ENCODE measurements around the gene NTSR1.

Gene NTSR1

GRCh38 chr20:62688083-62688482 lies 20.6 kb upstream of the NTSR1 start:
- no peak overlapping the region for H3K4me3 ChIP-seq (ENCODE audit: low read depth, low read length)
- TF ChIP-seq CTCF (IDR thresholded peaks at IDR 0.05; ENCODE audit: insufficient read depth, low read depth, low read length, missing control alignments): no peak
- DNase-seq (ENCODE audit: low read depth): no peak

- TF ChIP-seq CTCF (IDR thresholded peaks at IDR 0.05; ENCODE audit: insufficient read depth, low read depth, low read length, missing control alignments): no peak
- no peak for DNase-seq (ENCODE audit: low read depth)
- no peak overlapping the region for H3K4me3 ChIP-seq (ENCODE audit: low read depth, low read length)
Measured at GRCh38 chr20:62688855-62689460, 19.7 kb upstream of the NTSR1 start.

GRCh38 chr20:62689861-62690260 lies 18.8 kb upstream of the NTSR1 start:
- no peak overlapping the region for H3K4me3 ChIP-seq (ENCODE audit: low read depth, low read length)
- no peak for TF ChIP-seq CTCF (IDR thresholded peaks at IDR 0.05; ENCODE audit: insufficient read depth, low read depth, low read length, missing control alignments)
- no peak for DNase-seq (ENCODE audit: low read depth)

GRCh38 chr20:62690261-62690820 lies 18.3 kb upstream of the NTSR1 start:
- no peak overlapping the region for H3K4me3 ChIP-seq (ENCODE audit: low read depth, low read length)
- no peak for TF ChIP-seq CTCF (IDR thresholded peaks at IDR 0.05; ENCODE audit: insufficient read depth, low read depth, low read length, missing control alignments)
- DNase-seq (ENCODE audit: low read depth): no peak

- no peak for DNase-seq (ENCODE audit: low read depth)
- TF ChIP-seq CTCF (IDR thresholded peaks at IDR 0.05; ENCODE audit: insufficient read depth, low read depth, low read length, missing control alignments): no peak
- no peak overlapping the region for H3K4me3 ChIP-seq (ENCODE audit: low read depth, low read length)
Measured at GRCh38 chr20:62691487-62691886, 17.1 kb upstream of the NTSR1 start.

GRCh38 chr20:62692176-62692575 lies 16.5 kb upstream of the NTSR1 start:
- no peak overlapping the region for H3K4me3 ChIP-seq (ENCODE audit: low read depth, low read length)
- TF ChIP-seq CTCF (IDR thresholded peaks at IDR 0.05; ENCODE audit: insufficient read depth, low read depth, low read length, missing control alignments): no peak
- DNase-seq (ENCODE audit: low read depth): no peak
